ENCODE measurements around the gene THSD4.

Gene THSD4

GRCh38 chr15:71348597-71348996 lies 233.3 kb downstream of the THSD4 start:
- Histone ChIP-seq H3K9me3 (ENCODE audit: control insufficient read depth in 1 of 2, low read length in 2 of 2) (no peaks in the 10 kb centered on the region), H3K27ac (ENCODE audit: low read depth, low read length) (no peak overlapping the region), H3K36me3 (ENCODE audit: control insufficient read depth in 1 of 2, insufficient read depth in 2 of 2, low read length in 2 of 2) (no peaks in the 10 kb centered on the region), H3K4me1 (ENCODE audit: control insufficient read depth in 1 of 2, insufficient read depth in 2 of 2, low read length in 2 of 2) (no peaks in the 10 kb centered on the region), H3K9ac (ENCODE audit: low read depth in 1 of 2, low read length in 2 of 2) (no peak overlapping the region), H3K27me3 (ENCODE audit: control insufficient read depth in 1 of 2, insufficient read depth in 2 of 2, low read length in 2 of 2) (no peaks in the 10 kb centered on the region), H3K4me3 (ENCODE audit: low read depth in 1 of 2, low read length in 2 of 2) (no peak overlapping the region)

DNA sequence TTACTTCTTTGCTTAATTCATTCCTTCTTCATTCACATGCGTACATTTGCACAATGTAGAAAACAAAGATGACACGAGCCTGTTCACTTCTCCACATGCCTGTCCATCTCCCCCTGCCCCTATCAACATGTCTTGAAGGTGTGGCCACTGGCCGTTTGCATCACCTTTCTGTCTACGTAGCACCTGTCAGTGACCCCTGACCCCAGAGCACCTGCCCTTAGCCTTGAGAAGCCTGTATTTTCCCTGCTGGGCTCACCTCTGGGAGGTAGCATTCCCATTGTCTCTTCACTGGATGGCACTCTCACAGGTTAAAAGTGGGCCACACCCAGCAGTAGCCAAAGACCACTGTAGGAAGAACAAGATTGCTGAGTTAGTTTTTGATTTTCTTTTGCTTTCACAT lies 234.1 kb downstream of the THSD4 start:
- Histone ChIP-seq H3K4me3 (ENCODE audit: low read depth in 1 of 2, low read length in 2 of 2) (no peak overlapping the region), H3K9me3 (ENCODE audit: control insufficient read depth in 1 of 2, low read length in 2 of 2) (no peaks in the 10 kb centered on the region), H3K4me1 (ENCODE audit: control insufficient read depth in 1 of 2, insufficient read depth in 2 of 2, low read length in 2 of 2) (no peaks in the 10 kb centered on the region), H3K9ac (ENCODE audit: low read depth in 1 of 2, low read length in 2 of 2) (no peak overlapping the region), H3K36me3 (ENCODE audit: control insufficient read depth in 1 of 2, insufficient read depth in 2 of 2, low read length in 2 of 2) (no peaks in the 10 kb centered on the region), H3K27me3 (ENCODE audit: control insufficient read depth in 1 of 2, insufficient read depth in 2 of 2, low read length in 2 of 2) (no peaks in the 10 kb centered on the region), H3K27ac (ENCODE audit: low read depth, low read length) (no peak overlapping the region)

DNA sequence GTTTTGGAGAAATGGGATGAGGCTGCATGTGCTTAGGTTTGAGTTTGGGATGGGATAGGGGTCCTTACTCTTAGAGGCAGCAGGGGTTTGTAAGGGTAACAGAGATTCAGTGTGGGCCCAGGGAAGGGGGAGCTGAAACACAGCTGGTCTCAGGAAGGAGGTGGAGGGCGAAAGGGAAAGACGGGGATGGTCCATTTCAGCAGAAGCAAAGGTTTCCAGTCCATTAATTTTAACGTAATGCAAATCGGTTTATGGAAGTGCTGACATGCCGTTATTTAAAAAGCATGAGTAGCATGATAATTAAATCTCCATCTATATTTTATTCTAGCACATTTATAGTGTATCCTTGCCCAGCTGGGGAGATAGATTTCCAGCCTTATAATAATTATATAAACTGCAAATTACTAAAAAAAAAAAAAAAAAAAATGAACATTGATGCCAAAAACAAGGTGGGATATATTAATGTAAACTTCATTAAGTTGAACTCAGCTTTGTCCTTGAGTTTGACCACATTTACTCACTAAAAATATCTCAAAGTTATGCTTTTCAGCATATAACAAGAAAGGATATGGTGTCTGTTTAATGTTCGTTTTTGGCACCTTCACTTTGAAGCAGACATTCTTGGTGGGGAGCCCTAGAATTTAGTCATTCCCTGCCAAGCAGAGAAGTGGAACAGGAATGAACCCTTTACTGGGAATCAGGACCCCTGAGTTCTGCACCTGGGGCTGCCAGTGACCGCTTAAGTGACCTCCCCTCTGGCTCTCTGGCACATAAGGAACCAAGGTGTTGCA lies 234.7 kb downstream of the THSD4 start:
- no peak overlapping the region for H3K27ac ChIP-seq (ENCODE audit: low read depth, low read length)
- no peak overlapping the region for H3K9ac ChIP-seq (ENCODE audit: low read depth in 1 of 2, low read length in 2 of 2)
- H3K27me3 ChIP-seq (ENCODE audit: control insufficient read depth in 1 of 2, insufficient read depth in 2 of 2, low read length in 2 of 2), result no peaks in the 10 kb centered on the region
- no peaks in the 10 kb centered on the region for H3K9me3 ChIP-seq (ENCODE audit: control insufficient read depth in 1 of 2, low read length in 2 of 2)
- H3K4me1 ChIP-seq (ENCODE audit: control insufficient read depth in 1 of 2, insufficient read depth in 2 of 2, low read length in 2 of 2), result no peaks in the 10 kb centered on the region
- H3K36me3 ChIP-seq (ENCODE audit: control insufficient read depth in 1 of 2, insufficient read depth in 2 of 2, low read length in 2 of 2), result no peaks in the 10 kb centered on the region
- no peak overlapping the region for H3K4me3 ChIP-seq (ENCODE audit: low read depth in 1 of 2, low read length in 2 of 2)

GRCh38 chr15:71350622-71351378 lies 235.5 kb downstream of the THSD4 start:
- no peaks in the 10 kb centered on the region for H3K4me1 ChIP-seq (ENCODE audit: control insufficient read depth in 1 of 2, insufficient read depth in 2 of 2, low read length in 2 of 2)
- no peaks in the 10 kb centered on the region for H3K27me3 ChIP-seq (ENCODE audit: control insufficient read depth in 1 of 2, insufficient read depth in 2 of 2, low read length in 2 of 2)
- H3K9me3 ChIP-seq (ENCODE audit: control insufficient read depth in 1 of 2, low read length in 2 of 2), result no peaks in the 10 kb centered on the region
- H3K27ac ChIP-seq (ENCODE audit: low read depth, low read length), result no peak overlapping the region
- no peak overlapping the region for H3K9ac ChIP-seq (ENCODE audit: low read depth in 1 of 2, low read length in 2 of 2)
- H3K4me3 ChIP-seq (ENCODE audit: low read depth in 1 of 2, low read length in 2 of 2), result no peak overlapping the region
- H3K36me3 ChIP-seq (ENCODE audit: control insufficient read depth in 1 of 2, insufficient read depth in 2 of 2, low read length in 2 of 2), result no peaks in the 10 kb centered on the region

- H3K27me3 ChIP-seq (ENCODE audit: control insufficient read depth in 1 of 2, insufficient read depth in 2 of 2, low read length in 2 of 2), result no peaks in the 10 kb centered on the region
- no peak overlapping the region for H3K27ac ChIP-seq (ENCODE audit: low read depth, low read length)
- peaks cover 0 to 5% of the 10 kb centered on the region in 2 donors for H3K4me1 ChIP-seq (ENCODE audit: control insufficient read depth in 1 of 2, insufficient read depth in 2 of 2, low read length in 2 of 2)
- no peaks in the 10 kb centered on the region for H3K9me3 ChIP-seq (ENCODE audit: control insufficient read depth in 1 of 2, low read length in 2 of 2)
- no peaks in the 10 kb centered on the region for H3K36me3 ChIP-seq (ENCODE audit: control insufficient read depth in 1 of 2, insufficient read depth in 2 of 2, low read length in 2 of 2)
- H3K9ac ChIP-seq (ENCODE audit: low read depth in 1 of 2, low read length in 2 of 2), result no peak overlapping the region
- H3K4me3 ChIP-seq (ENCODE audit: low read depth in 1 of 2, low read length in 2 of 2), result no peak overlapping the region
Measured at GRCh38 chr15:71352125-71352524, 236.9 kb downstream of the THSD4 start.

GRCh38 chr15:71352765-71353164 lies 237.5 kb downstream of the THSD4 start:
- no peak overlapping the region for H3K27ac ChIP-seq (ENCODE audit: low read depth, low read length)
- no peaks in the 10 kb centered on the region for H3K9me3 ChIP-seq (ENCODE audit: control insufficient read depth in 1 of 2, low read length in 2 of 2)
- peaks cover 0 to 6% of the 10 kb centered on the region in 2 donors for H3K4me1 ChIP-seq (ENCODE audit: control insufficient read depth in 1 of 2, insufficient read depth in 2 of 2, low read length in 2 of 2)
- no peak overlapping the region for H3K4me3 ChIP-seq (ENCODE audit: low read depth in 1 of 2, low read length in 2 of 2)
- H3K36me3 ChIP-seq (ENCODE audit: control insufficient read depth in 1 of 2, insufficient read depth in 2 of 2, low read length in 2 of 2), result no peaks in the 10 kb centered on the region
- H3K9ac ChIP-seq (ENCODE audit: low read depth in 1 of 2, low read length in 2 of 2), result no peak overlapping the region
- no peaks in the 10 kb centered on the region for H3K27me3 ChIP-seq (ENCODE audit: control insufficient read depth in 1 of 2, insufficient read depth in 2 of 2, low read length in 2 of 2)

GRCh38 chr15:71353171-71353570 lies 237.9 kb downstream of the THSD4 start:
- Histone ChIP-seq H3K4me3 (ENCODE audit: low read depth in 1 of 2, low read length in 2 of 2) (no peak overlapping the region), H3K27ac (ENCODE audit: low read depth, low read length) (no peak overlapping the region), H3K9me3 (ENCODE audit: control insufficient read depth in 1 of 2, low read length in 2 of 2) (no peaks in the 10 kb centered on the region), H3K9ac (ENCODE audit: low read depth in 1 of 2, low read length in 2 of 2) (no peak overlapping the region), H3K27me3 (ENCODE audit: control insufficient read depth in 1 of 2, insufficient read depth in 2 of 2, low read length in 2 of 2) (no peaks in the 10 kb centered on the region), H3K4me1 (ENCODE audit: control insufficient read depth in 1 of 2, insufficient read depth in 2 of 2, low read length in 2 of 2) (peaks cover 0 to 6% of the 10 kb centered on the region in 2 donors), H3K36me3 (ENCODE audit: control insufficient read depth in 1 of 2, insufficient read depth in 2 of 2, low read length in 2 of 2) (no peaks in the 10 kb centered on the region)

GRCh38 chr15:71355268-71355667 lies 240.0 kb downstream of the THSD4 start:
- H3K27me3 ChIP-seq (ENCODE audit: control insufficient read depth in 1 of 2, insufficient read depth in 2 of 2, low read length in 2 of 2), result no peaks in the 10 kb centered on the region
- no peak overlapping the region for H3K9ac ChIP-seq (ENCODE audit: low read depth in 1 of 2, low read length in 2 of 2)
- H3K9me3 ChIP-seq (ENCODE audit: control insufficient read depth in 1 of 2, low read length in 2 of 2), result no peaks in the 10 kb centered on the region
- no peak overlapping the region for H3K4me3 ChIP-seq (ENCODE audit: low read depth in 1 of 2, low read length in 2 of 2)
- no peak overlapping the region for H3K27ac ChIP-seq (ENCODE audit: low read depth, low read length)
- no peaks in the 10 kb centered on the region for H3K36me3 ChIP-seq (ENCODE audit: control insufficient read depth in 1 of 2, insufficient read depth in 2 of 2, low read length in 2 of 2)
- H3K4me1 ChIP-seq (ENCODE audit: control insufficient read depth in 1 of 2, insufficient read depth in 2 of 2, low read length in 2 of 2), result peaks cover 0 to 6% of the 10 kb centered on the region in 2 donors

DNA sequence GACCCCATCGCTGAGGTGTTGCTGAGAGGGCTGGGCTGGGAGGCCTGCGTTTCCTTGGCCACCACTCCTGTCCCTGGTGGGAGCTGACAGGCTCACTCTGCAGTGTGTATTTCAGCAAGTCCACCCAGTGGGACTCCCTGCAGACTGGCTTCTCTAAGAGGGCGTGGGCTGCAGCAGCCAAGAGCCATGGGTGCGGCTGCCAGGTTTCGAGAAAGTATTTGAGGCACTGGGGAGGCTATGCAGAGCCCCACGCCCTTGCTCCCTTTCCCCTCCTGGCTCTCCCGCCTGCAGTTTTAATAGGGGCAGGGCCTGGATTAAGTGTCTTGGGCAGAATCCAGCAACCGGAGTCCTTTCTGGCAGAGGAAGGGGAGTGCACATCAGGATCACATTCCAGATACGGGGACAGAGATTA lies 242.1 kb downstream of the THSD4 start:
- Histone ChIP-seq H3K9ac (ENCODE audit: low read depth in 1 of 2, low read length in 2 of 2) (no peak overlapping the region), H3K4me3 (ENCODE audit: low read depth in 1 of 2, low read length in 2 of 2) (no peak overlapping the region), H3K4me1 (ENCODE audit: control insufficient read depth in 1 of 2, insufficient read depth in 2 of 2, low read length in 2 of 2) (peaks cover 0 to 6% of the 10 kb centered on the region in 2 donors), H3K27me3 (ENCODE audit: control insufficient read depth in 1 of 2, insufficient read depth in 2 of 2, low read length in 2 of 2) (no peaks in the 10 kb centered on the region), H3K9me3 (ENCODE audit: control insufficient read depth in 1 of 2, low read length in 2 of 2) (no peaks in the 10 kb centered on the region), H3K36me3 (ENCODE audit: control insufficient read depth in 1 of 2, insufficient read depth in 2 of 2, low read length in 2 of 2) (no peaks in the 10 kb centered on the region), H3K27ac (ENCODE audit: low read depth, low read length) (no peak overlapping the region)

GRCh38 chr15:71357967-71358366 lies 242.7 kb downstream of the THSD4 start:
- Histone ChIP-seq H3K27me3 (ENCODE audit: control insufficient read depth in 1 of 2, insufficient read depth in 2 of 2, low read length in 2 of 2) (no peaks in the 10 kb centered on the region), H3K4me3 (ENCODE audit: low read depth in 1 of 2, low read length in 2 of 2) (no peak overlapping the region), H3K9me3 (ENCODE audit: control insufficient read depth in 1 of 2, low read length in 2 of 2) (no peaks in the 10 kb centered on the region), H3K4me1 (ENCODE audit: control insufficient read depth in 1 of 2, insufficient read depth in 2 of 2, low read length in 2 of 2) (peaks cover 0 to 6% of the 10 kb centered on the region in 2 donors), H3K36me3 (ENCODE audit: control insufficient read depth in 1 of 2, insufficient read depth in 2 of 2, low read length in 2 of 2) (no peaks in the 10 kb centered on the region), H3K9ac (ENCODE audit: low read depth in 1 of 2, low read length in 2 of 2) (no peak overlapping the region), H3K27ac (ENCODE audit: low read depth, low read length) (no peak overlapping the region)

Measured in duodenal mucosa (tissue), 2 donors.